NK-92 (cell line): Measurements from ENCODE around the gene BCL6.
"Not testable (repeated sequence)": the region's sequence is repeated elsewhere in the genome, so short reads cannot be mapped to it uniquely, and the experiment has no call there.

Experiments used
- DNase-seq: peaks from one replicate; lab custom pipeline; 2025; ENCODE audit not compliant: unreplicated experiment; lab: John Stamatoyannopoulos, UW

Gene BCL6

GRCh38 chr3:187717572-187717971 lies 27.7 kb downstream of the BCL6 start:
- no peak for DNase-seq

GRCh38 chr3:187714404-187714979 lies 30.8 kb downstream of the BCL6 start:
- no peak for DNase-seq

- no peak for DNase-seq
These were observed 31.8 kb downstream of the BCL6 start for GRCh38 chr3:187713504-187713903.

GRCh38 chr3:187709155-187709554 lies 36.1 kb downstream of the BCL6 start:
- no peak for DNase-seq

GRCh38 chr3:187708696-187709095 lies 36.6 kb downstream of the BCL6 start:
- no peak for DNase-seq

GRCh38 chr3:187706971-187707370 lies 38.3 kb downstream of the BCL6 start:
- no peak for DNase-seq

- no peak for DNase-seq
These were observed 40.1 kb downstream of the BCL6 start for GRCh38 chr3:187705164-187705563.

- no peak for DNase-seq
These were observed 42.7 kb downstream of the BCL6 start, which contains the start of gene RTP2 for GRCh38 chr3:187702507-187703033. TSS of gene RTP2 (minus strand) at chr3:187702557. CDS start at chr3:187702128, 429 bp downstream.

GRCh38 chr3:187700249-187700648 lies 45.0 kb downstream of the BCL6 start:
- DNase-seq, result no peak

- DNase-seq, result no peak
These were observed 46.5 kb downstream of the BCL6 start for GRCh38 chr3:187698499-187699399.

- DNase-seq, result no peak
These were observed 49.2 kb downstream of the BCL6 start for GRCh38 chr3:187696021-187696420.

GRCh38 chr3:187695449-187695848 lies 49.8 kb downstream of the BCL6 start:
- DNase-seq, result no peak

- DNase-seq, result no peak
These were observed 50.5 kb downstream of the BCL6 start for GRCh38 chr3:187694801-187695200.

GRCh38 chr3:187693431-187693830 lies 51.8 kb downstream of the BCL6 start:
- no peak for DNase-seq

- DNase-seq, result no peak
These were observed 55.3 kb downstream of the BCL6 start for GRCh38 chr3:187689984-187690383.

GRCh38 chr3:187686621-187687273 lies 58.5 kb downstream of the BCL6 start:
- no peak for DNase-seq

- no peak for DNase-seq
These were observed 59.3 kb downstream of the BCL6 start for GRCh38 chr3:187685948-187686347.

GRCh38 chr3:187684880-187685279 lies 60.4 kb downstream of the BCL6 start:
- DNase-seq, result no peak

- DNase-seq, result no peak
These were observed 60.8 kb downstream of the BCL6 start for GRCh38 chr3:187684444-187684843.

- DNase-seq, result not testable (repeated sequence)
These were observed 63.5 kb downstream of the BCL6 start for GRCh38 chr3:187681756-187682155.

- DNase-seq, result no peak
These were observed 65.5 kb downstream of the BCL6 start for GRCh38 chr3:187679638-187680396.
